ENCODE measurements around the gene HDX.

- no peak for TF ChIP-seq CTCF (IDR thresholded peaks at IDR 0.05)
- no peak for TF ChIP-seq ZFX (IDR thresholded peaks at IDR 0.05; ENCODE audit: borderline replicate concordance)
Measured at GRCh38 chrX:84358271-84358670, 144.0 kb downstream of the HDX start.
